T1000 (cell line): ENCODE measurements around the gene SH3RF2.
"Not testable (repeated sequence)": the region's sequence is repeated elsewhere in the genome, so short reads cannot be mapped to it uniquely, and the experiment has no call there.

Source experiments
- DNase-seq: peaks from one replicate; lab custom pipeline; 2025; ENCODE audit warnings: mixed read lengths; lab: John Stamatoyannopoulos, UW

SH3RF2 gene

DNA sequence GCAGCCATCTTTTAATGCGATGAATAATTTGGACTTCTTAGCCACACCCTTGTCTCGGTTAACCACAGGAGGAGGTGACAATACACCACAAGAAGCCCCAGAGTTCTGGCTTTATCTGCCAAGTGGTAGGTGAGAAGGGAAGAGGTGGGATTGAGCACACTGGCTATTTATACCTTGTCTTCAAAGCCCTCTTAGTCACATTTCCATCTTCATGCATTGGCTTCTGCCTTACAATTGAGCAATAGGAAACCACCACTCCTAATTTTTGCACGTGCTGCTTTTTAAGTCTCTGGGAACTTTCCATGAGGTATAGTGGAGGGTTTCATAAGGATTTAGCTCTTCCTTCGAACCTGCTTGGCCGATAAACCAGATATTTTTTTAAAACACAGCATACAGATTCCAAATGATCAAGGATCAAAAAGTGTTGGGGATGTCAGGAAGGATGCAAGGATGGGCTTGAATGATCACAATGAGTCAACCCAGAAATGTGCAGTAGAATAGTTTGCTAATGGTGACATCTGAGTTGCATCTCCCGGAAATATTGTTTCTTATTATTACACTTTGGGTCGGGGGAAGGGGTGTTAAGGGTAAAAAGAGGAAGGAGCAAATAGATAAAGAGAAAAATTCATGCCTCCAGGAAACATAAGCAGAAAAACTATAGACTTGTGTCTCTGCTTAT, 143.5 kb downstream of the SH3RF2 start:
- DNase-seq, result no peak

- DNase-seq, result no peak
These were observed 145.2 kb downstream of the SH3RF2 start for GRCh38 chr5:146081556-146081955.

GRCh38 chr5:146082798-146083197, 146.4 kb downstream of the SH3RF2 start:
- DNase-seq, result no peak

DNA sequence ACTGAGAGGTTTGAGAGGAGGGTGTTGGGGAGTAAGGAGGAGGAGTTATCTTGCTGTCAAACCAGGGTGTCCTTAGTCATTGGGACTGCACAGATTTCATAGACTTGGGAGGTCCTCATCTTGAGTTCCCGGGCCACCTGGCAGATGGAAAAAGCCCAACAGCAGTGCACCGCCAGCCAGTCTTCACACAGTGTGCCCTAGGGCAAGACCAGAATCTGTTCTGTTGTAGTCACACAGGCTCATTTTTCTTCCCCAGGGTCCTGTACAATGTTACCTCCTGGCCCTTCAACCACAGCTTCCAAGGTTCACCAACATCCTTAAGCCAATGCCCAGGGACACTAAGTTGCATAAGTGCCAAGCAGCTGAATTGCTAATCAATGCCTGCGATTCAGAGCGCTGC, 148.0 kb downstream of the SH3RF2 start:
- DNase-seq, result no peak

DNA sequence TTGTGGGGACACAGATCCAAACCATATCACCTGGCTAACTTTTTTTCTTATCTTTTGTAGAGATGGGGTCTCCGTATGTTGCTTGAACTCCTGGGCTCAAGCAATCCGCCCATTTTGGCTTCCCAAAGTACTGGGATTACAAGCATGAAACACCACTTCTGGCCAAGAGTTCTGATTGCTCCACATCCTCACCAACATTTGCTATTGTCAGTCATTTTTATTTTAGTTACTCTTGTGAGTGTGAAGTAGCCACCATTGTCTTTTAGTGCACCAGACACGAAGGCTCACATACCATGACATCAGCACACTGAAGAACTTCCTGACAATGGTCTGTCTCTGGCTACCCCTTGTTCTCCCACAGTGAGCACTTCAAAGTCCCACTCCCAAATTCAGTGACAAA, 151.7 kb downstream of the SH3RF2 start:
- DNase-seq, result no peak

- DNase-seq, result no peak
These were observed 152.9 kb downstream of the SH3RF2 start for GRCh38 chr5:146089287-146089686.

- no peak for DNase-seq
These were observed 155.5 kb downstream of the SH3RF2 start for GRCh38 chr5:146091881-146092280.

DNA sequence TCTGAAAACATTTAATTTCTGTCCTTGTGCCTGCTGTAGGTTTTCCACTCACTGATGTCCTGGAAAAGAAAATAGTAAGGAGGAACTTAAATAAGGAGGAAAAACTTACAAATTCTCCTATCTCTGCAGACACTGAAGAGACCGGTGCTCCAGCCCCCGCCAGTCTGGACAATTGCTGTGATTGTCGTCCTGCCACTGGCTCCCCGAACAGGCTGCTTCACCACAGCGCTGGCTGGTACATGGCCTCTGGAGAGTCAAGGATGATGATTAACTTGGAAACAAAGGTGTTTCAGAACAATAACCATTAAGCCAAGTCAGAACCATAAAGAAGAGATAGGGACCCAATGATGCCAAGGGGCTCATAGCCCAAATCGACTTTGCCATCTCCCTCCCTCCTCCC, 161.7 kb downstream of the SH3RF2 start:
- no peak for DNase-seq

GRCh38 chr5:146101646-146102045, 165.3 kb downstream of the SH3RF2 start:
- no peak for DNase-seq

DNA sequence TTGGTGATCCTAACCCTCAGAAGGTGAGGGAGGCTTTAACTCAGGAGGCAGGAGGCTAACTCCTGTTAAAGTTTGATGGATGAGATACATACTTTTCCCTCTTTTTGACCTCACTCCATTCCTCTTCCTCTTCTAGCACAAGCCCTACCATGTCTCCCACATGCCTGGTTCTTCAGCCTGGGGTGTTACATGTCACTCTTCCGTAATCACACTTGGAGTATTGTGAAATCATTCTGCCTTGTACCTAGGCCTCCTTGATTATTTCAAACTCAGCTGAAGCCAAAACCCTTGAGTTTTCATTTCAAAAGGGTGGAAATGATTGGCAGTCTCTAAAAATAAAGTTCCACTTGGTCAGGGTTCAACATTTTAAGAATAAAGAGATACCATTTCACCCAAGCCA, 167.2 kb downstream of the SH3RF2 start:
- no peak for DNase-seq

- DNase-seq, result no peak
These were observed 169.1 kb downstream of the SH3RF2 start, which contains the start of gene PLAC8L1 for GRCh38 chr5:146105477-146105876. TSS of gene PLAC8L1 (minus strand) at chr5:146105577. CDS start at chr5:146104311, 1,266 bp downstream.

GRCh38 chr5:146107901-146108300, 171.5 kb downstream of the SH3RF2 start:
- no peak for DNase-seq

DNA sequence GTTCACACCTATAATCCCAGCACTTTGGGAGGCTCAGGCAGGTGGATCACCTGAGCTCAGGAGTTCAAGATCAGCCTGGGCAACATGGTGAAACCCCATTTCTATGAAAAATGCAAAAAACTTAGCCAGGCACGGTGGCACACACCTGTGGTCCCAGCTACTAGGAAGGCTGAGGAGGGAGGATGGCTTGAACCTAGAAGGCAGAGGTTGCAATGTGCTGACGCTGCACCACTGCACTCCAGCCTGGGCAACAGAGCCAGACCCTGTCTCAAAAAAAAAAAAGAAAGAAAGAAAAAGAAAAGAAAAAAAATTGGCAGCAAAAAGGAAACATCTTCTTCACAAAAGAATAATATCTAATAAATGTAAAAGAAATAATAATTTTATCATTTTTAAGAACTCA, 172.5 kb downstream of the SH3RF2 start:
- not testable (repeated sequence) for DNase-seq

- no peak for DNase-seq
These were observed 173.0 kb downstream of the SH3RF2 start for GRCh38 chr5:146109379-146109778.

- DNase-seq, result no peak
These were observed 175.0 kb downstream of the SH3RF2 start for GRCh38 chr5:146111409-146111808.

DNA sequence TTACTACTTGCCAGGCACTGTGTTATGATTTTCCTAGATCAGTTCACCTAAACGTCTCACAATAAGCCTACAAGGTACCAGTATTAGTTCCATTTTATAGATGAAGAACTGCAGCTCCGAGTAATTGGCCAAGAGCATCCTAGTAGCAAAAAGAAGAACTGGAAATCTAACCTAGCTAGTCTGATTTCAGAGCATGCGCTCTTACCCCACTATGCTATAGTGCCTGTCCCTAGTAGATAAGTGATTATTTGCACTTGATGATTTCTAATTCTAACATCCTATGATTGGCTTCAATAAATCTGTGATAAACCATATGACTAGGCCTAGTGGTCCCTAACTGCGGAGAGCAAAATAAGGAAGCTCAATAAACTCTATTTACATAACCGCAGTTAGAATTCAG, 176.1 kb downstream of the SH3RF2 start:
- no peak for DNase-seq
